NCI-H1930 (cell line): ENCODE data around the gene AUTS2.

ENCODE experiments used
- DNase-seq, 2 experiments: peaks; one replicate each; lab custom pipeline; 2025; lab: John Stamatoyannopoulos, UW

AUTS2 gene

DNA sequence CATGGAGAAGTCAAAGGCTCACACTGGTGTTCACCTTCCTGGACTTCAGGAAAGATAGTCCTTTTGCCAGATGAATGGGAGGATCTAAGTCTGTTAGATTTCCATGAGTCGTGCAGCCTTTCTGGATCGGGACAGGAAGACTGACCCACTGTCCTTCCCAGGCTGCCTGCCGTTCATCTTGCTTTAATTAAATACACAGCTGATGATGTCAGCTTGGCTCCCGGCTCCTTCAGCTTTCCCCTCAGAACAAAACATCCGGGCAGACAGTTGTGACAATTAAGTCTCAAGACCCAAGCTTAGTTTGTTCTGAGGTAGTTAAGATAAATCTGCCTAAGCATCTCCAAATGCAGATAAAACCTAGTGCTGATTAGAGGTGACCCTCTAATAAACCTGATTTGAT is 58.6 kb downstream of the AUTS2 start:
- no peak for DNase-seq

DNA sequence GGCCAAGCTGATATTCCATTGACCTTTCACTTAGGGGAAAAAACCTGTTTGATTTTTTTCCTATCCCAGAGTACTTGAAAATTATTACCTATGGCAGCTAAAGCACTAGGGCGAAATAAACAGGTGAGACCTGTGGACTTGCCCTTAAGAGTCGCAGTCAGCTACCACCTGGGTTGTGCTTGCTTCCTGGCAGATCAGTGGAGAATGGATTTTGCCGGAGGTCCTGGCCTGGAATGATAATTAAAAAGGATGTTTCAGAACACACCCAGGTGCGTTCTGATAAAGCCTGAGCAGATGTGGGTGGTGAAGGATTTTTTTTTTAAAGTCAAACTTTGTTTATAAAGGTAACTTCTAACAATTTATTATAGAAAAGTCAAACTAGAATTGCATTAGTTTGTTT is 59.1 kb downstream of the AUTS2 start:
- DNase-seq = no peak

DNA sequence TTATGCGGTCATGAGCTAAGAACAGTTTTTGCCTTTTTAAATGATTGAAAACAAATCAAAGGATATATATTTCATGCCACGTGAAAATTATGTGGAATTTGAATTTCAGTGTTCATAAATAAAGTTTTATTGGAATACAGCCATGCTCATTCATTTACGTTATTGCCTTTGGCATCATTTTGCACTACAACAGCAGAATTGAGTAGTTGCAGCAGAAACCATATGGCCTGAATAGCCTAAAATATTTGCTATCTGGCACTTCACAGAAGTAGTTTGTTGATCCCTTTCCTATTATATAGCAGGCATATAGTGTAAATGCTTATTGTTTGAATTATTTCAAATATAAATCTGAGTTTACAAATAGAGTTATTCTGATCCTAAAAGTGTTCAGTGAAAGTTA is 59.7 kb downstream of the AUTS2 start:
- no peak for DNase-seq

DNA sequence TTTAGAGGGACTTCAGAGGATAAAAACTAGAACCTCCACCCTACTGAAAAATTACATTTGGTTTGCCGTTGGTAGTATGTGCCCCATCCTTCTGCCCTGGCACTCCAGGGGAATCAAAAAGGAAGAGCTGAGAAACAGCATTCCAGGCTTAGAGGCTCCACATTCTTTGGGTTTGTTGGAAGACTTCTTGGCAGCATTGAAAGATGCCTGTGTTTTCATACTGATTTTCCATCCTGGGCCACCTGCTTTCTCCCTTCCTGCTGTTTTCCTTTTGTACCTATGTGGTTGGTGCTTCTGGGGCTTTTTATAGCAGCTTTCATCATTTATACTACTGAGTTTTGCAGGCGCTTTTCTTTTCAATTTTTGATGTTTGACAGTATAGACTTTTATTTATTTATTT is 61.7 kb downstream of the AUTS2 start:
- DNase-seq = no peak

DNA sequence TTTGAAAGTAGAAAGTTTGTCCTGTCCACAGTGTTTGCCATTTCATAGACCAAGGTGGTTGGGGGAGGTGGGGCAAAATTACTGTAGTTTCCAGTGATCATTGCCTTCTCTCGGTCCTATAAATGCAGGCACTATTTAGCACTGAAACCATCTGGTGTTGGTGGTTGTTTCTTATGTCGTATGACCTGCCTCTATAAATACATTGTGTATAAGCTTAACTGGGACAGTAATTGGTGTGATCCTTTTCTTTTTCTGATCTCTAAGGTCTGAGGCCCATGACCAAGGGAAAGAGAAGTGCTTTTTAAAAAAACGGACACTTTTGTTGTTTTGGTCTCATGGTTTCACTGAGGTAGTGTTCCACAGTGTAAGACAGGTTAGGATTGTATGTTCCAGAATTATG is 63.1 kb downstream of the AUTS2 start:
- no peak for DNase-seq

DNA sequence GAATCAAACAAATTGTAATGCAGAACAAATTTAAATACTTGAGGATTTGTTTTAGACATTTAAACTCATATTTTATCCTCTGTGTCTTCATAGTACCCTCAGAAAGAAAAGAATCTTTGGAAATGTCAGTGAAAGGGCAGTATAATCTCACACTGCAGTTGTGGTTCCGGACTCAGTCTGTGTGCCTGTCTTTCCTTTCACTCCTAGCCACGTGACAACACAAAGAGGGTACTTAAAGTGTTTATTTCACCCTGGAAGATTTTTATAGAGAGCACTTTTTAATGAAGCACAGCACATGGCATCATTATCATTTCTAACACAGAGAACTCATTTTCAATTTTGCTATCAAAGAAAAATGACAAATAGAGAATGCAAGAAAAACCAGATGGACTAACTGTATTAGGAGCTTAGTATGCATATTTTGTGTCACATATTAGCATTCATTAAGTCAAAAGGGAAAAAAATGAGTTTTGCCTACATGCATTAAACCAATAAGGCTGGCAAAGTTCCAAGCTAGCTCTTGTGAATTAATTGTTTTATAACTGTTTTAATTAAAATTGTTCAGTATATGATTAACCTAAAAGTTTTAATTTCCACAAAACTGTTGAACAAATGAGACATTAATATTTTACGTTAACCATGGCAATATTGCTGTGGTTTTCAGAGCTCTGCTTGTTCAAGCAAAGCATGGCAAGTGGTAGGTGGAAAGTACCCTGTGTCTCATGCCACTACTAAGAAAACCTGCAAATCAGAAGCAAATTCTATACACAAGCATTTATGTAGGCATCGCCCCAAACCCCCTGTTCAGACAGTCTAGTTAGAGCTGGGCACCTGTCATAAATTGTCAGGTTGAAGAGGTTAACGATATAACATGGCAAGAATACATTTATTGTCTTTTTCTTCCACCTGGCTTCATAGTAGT is 65.9 kb downstream of the AUTS2 start:
- no peak for DNase-seq

DNA sequence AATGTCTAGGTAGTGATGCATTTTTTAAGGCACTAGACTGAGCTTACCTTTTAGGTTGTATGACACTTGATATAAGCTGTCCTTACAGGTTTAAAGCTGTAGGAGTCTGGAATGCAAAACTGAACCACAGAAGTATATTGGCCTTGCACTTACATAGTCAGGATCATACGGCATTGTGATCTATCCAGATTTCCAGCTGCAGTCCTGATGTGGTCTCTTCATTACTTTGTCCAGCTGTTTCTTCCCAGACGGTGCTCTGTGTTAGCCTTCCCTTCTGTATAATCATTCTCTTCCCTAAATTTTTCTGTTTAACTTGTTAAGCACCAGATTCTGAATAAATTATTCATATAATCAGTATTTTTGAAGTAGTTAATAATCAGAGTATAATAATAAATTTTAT is 67.1 kb downstream of the AUTS2 start:
- no peak for DNase-seq

DNA sequence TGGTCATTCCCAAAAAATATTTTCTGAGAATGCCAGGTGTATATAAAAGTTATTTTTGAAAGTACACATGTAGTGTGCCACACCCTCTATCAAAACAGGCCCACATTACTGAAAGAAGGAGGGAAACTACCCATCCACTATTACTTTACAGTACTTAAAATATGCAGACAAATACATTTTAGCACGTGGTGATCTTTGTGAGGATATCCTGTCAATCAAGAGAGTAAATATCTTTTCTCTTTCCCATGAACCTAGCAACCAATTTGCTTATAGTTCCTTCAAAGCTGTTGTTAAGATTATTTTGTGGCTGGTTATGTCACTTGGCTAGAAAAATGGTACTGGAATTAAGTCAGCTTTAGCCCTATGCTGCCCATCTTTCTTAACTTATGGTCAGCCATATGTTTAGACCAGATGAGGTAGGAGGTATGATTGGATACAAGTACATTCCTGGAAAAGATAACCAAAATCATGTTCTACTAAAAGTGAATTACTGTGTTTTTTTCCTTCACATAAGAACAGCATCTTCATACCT is 70.1 kb downstream of the AUTS2 start:
- no peak for DNase-seq

DNA sequence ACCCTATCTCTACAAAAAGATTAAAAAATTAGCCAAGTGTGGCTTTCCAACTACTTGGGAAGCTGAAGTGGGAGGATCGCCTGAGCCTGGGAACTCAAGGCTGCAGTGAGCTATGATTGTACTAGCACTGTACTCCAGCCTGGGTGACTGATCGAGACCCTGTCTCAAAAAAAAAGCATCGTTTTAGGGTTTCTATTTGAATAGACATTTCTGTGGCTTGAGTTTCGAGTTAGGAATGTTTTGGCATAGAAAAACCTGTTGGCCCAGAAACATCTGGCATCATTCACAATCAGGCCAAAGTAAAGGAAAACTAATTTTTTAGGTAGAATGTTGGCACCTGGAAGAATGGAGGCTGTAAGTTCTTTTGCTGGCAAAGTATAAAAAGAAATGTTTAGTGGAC is 72.4 kb downstream of the AUTS2 start:
- no peak for DNase-seq

DNA sequence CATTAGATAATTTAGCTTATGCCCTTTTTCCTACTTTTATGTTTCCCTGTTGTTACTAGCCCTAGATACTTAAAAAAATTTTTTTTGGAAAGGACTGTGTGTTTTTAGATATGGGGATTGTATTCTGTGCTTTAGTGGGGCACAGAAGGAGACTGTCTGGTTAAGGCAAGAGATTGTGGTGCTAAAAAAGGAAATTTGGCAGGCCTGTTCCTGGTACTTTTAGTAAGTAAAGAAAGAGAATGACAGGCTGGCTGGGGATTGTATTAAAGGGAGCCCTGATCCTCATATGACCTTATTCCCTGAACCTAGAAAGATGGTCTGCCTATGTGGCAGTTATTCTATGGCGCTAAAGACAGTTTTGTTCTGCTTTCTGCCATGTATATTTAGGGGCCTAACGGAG is 74.8 kb downstream of the AUTS2 start:
- no peak for DNase-seq

DNA sequence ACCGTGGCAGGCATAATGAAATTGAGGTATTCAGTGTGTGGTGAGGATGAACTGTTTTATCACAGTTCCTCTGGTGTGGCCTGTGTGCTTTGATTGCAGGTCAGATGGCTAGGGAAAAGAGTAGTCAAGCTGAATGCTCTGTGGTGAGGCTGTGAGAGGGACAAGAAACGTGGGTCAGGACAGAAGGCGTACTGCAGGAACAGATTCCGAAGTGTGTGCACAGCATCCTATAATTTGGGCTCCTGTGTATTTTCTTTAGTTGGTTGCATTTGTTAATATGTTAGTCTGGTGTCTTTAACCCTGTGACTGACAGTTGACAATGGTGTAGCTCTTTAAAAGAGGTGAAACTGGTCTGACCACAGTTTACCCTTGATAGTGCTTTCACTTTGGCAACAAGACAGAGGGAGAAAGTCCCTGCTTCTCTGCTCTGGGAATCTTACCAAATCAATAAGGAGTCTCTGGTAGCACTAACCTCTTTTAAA is 76.5 kb downstream of the AUTS2 start:
- no peak for DNase-seq

DNA sequence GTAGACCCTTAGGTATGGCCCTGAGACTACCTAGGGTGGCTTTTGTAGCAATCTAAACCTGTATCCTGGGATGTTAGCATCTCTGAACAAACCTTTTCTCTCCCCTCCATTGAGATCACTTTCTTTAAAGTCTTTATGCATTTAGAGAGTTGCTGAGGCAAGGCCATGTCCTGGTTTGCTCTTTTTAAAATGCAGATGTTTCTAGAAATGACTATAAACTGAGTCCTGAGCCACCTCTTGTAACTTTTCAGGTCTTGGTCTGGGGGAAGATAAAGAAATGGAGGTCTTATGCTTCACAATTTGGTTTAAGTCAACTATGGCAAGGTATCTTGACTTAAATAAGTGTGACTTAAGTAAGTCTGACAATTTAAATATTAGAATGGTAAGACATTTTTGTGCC is 78.0 kb downstream of the AUTS2 start:
- no peak for DNase-seq

DNA sequence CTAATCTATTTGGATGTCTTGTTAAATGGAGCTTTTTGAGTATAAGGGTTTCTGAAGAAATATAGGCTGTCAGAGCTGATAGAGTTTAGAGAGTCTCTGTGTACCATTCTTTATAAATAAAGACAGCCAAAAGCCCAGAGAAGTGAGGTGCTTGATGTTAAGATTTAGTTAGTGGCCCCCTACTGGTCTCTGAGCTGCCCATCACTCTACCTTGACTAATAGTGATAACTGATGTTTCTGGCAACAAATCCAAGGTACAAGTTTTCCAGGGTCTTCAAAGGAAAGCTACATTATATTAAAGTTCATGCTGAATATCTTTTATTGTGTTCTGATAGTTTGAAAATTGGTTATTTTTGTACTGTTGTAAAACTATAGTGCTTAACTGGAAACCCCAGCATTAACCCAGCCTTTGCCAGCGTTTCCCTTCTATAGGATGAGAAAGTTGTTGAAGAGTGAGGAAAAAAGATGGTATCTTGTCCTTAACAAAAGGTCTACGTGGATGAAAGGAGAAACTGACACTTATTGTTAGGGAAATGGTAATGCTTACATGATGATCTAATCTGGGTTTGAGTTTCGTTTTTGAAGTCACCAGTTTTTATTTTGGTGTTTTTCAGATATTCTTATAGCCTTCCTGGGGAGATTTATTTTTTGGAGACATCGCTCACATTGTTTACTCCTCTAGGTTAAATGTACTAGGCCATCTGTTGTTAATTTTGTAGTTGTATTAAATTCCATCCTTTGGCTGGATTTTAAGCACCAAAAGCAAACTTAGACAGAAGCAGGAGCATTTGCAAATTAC is 79.0 kb downstream of the AUTS2 start:
- no peak for DNase-seq

DNA sequence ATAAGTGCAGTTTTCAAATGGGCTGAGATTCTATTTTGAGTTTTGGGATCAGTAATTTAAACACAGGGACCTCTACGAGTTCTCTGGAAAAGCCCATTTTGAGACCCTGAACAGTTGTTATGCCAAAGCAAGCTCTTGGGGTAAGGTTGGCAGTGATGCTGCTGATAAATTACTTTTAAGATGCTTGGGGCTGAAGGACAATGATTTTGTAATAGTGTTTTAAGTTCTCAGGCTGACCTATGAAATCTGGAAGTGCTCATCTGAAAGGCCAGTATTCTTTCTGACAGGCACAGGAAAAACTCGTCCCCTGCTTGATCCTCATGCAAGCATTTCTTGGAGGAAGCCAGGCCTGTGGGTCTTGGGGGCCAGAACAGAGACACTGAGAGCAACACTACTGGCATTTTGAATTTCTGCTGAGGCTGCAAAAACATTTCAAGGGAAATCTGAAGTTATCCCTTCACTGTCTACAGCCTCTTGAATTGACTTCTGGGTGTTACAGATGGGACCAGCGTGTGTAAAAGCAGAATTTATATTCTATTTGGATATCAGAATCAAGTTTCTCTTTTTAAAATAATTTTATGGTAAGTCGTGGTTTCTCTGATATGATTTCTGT is 79.7 kb downstream of the AUTS2 start:
- no peak for DNase-seq

DNA sequence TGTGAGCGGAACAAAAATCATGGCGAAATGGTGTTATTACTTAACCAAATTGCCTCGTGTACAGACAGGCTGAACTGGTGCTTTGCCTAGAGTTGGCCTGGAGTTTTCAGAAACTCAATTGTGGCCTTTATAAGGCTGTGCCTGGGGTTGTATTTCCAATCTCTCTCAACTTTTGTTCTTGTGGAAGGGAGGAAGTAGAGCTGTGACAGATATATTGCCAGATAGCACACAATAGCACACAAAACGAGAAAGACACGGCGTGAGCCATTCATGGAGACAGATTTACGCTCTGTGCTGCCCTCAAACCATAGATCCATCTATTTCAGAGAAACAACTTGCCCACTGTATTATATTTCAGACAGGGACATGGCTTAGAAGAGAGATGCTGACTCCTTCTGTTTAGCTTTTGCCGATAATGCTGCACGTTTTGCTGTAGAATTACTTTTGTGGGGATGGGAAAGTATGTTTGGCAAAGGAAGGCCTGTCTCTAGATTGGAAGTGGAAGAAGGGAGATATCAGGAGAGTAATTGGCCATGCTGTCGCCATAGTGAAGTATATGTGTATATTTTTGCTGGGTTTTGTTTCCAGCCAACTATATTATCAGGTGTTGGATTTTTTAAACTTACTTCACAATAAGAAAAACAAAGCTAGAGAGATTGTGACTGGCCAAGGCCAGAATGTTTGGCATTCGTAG is 80.4 kb downstream of the AUTS2 start:
- no peak for DNase-seq

DNA sequence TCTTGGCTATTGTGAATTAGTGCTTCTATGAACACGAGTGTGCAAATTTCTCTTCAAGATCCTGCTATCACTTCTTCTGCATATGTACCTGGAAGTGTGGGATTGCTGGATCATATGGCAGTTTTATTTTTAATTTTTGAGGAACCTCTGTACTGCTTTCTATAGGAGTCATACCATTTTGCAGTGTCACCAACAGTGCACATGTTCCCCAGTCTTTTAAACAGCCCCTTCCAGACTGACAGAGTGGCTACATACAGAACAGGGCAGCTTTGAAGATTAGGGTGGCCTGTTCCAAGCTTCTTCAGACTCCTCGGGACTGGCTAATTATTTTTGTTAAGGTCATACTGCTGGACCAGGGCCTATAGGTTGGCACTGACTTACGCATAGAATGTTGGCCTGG is 82.9 kb downstream of the AUTS2 start:
- DNase-seq = no peak

DNA sequence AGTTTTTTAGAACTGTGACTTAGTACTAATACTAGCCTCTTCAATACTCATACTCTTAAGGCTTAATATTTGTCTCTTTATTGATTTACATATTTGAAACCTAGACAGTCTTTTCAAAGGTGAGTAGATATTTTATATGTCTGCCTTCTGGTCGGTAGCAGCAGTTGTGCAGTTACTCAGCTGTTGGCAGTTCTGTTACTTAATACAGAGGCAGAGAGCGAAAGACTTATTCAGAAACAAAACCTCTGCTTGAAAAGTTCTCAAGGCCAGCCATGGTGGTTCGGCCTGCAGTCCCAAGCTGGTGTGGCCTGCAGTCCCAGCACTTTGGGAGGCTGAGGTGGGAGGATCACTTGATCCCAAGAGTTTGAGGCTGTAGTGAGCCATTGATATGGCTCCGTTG is 84.2 kb downstream of the AUTS2 start:
- DNase-seq = no peak

DNA sequence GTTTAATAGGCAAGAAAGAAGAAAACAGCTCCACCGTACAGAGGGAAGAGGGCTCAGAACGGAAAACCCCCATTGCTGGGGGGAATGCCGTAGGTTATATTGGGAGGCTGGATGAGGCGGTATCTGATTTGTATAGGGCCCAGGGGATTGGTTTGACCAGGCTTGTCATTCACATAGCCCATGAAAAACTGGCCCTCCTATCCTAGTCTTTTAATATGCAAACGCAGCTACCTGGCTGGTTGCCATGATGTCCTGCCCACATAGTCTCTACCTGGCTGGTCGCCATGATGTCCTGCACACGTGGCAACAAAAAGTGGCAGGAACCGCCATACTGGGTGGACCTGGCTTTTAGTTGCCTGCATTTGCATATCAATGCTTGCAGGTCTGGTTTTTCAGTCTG is 84.7 kb downstream of the AUTS2 start:
- DNase-seq = no peak

DNA sequence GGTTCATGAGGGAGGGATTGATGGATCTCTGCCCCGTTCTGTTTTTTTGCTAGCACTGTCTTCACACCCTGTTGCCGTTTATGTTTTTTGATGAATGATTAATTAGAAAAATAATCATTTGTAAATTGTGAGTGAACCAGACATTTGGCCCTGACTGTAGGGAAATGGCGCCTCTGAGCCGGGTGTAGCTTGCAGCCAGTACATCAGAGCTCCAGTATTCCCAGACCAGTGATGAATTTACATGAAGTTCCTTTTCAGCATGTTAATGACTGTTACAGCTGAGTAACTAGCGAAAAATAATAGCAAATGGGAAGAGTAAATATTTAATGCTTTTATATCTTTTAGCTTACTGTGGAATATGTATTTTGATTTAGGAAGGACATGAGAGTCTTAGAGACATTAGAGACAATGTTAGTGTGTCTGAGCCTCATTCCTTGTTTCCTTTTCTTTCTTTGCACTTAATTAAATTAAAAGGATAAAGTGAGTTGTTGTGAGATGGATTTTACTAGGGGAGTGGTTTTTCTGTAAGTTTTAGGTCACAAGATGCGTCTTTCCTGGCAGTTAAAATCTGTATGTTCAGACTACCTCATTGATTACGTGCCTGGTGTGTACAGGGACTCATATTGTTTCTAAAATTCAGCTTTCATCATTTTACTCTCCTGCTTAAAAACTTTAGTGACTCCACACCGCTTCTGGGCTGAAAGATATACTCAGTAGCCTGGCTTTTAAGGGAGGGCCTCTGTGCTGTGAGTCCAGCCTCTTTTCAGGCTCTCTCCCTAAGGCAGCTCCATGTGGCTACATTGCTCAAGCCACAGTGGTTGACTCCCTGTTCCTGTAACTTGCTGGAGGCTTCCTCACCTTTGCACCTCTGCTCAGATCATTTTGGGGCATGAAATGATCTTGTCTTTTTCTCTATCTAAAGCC is 86.4 kb downstream of the AUTS2 start:
- peak; percentile 22 to 37 for DNase-seq

DNA sequence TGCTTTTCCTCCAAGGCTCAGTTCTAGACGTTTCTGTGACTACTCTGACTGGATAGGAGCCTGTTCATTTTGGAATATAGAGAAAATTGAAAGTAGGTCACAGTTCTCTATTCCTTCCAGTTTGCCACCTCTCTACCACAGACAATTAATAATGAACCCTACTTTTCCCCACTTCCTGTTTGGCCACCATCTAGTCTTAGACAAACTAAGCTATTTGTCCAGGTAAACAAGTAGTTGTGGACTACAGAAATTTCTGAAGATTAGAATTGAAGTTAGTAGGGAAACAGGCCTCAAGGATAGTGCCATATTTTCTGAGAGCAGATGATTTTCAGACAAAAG is 87.0 kb downstream of the AUTS2 start:
- no peak for DNase-seq

DNA sequence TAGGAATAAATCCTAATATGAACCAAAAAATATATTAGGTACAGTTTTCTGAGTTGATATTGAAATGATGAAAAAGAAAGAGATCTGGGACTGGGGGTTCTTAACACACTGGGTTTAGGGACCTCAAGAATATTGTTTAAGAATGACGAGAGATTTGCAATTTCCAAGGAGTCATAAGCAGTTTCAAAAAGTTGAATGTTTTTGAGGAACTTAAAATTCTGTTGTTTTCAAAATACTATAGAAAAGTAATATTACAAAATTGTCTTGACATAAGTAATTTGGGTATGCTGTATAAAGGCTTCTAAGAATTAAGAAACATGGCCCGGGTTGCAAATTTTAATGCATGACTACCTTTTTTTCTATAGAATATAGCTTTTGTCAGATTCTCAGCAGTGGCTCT is 88.1 kb downstream of the AUTS2 start:
- DNase-seq = no peak
